ENCODE measurements around the gene ZNF438. TPM values are rescaled to one million over a fixed set of nuclear protein-coding genes. Genes with fewer than 3 reads are reported as not detected.

Gene ZNF438
- total RNA-seq, 2 donors from 2014 or later, result 1.5 to 10.1 TPM

GRCh38 chr10:30831426-30831825 lies 200.2 kb downstream of the ZNF438 start:
- intact Hi-C loops (cut with DNase I), result no loop called here
- H3K27ac ChIP-seq, result no peak overlapping the region
- peaks cover 3% of the 10 kb centered on the region for H3K27me3 ChIP-seq (replicated peaks; ENCODE audit: insufficient read depth)

DNA sequence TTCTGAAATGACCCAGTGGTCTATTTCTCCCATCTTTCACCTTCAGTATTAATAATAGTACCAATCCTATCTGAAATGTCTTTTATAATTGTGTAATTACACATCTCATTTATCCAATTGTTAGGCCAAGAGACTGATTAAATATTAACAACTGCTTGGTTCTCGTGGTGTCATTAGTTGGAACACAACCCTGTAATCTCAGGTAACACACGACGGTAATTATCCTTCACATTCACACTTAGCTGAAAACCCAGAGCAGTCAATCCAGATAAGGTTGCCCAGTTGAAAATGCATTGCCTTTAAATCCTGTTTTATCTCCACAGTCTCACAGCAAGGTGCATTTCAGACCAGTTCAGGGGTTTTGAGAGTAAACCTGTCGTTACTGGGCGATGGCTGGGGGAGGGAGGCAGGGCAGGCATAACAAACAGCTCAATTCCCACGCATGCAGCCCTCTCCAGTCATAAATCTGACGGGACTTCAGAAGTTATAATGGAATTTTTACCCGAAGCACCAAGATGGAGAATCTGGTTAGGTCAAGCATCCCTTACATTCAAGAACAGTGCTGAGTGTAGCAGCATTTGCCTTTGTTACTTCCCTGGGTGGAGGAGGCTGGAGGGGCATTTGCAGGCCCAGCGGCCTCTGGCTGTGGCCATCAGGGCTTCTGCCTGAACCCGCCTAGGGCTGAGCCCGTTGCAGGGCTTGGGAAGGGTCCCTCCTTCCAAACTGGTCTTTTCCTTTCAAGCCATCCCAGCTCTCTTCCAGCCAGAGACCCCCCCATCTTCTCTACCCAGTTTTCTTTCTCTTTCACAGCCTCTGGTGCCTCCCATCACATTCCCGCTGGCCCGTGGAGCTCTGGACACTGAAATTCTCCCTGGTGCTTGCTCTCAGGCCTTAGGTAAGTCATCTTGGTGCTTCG lies 201.1 kb downstream of the ZNF438 start:
- Histone ChIP-seq H3K27me3 (replicated peaks; ENCODE audit: insufficient read depth) (peaks cover 3% of the 10 kb centered on the region), H3K36me3 (no peaks in the 10 kb centered on the region), H3K9me3 (no peaks in the 10 kb centered on the region), H3K27ac (no peak overlapping the region), H3K4me3 (no peak overlapping the region), H3K4me1 (replicated peaks) (no peaks in the 10 kb centered on the region)
- intact Hi-C loops (cut with DNase I), result no loop called here
- no peak for DNase-seq (ENCODE audit: low spot score)
- WGBS, result 73% methylated on average over 14 of the region's 14 CpGs
- TF ChIP-seq POLR2A (IDR thresholded peaks at IDR 0.05) (no peak), POLR2AphosphoS5 (IDR thresholded peaks at IDR 0.05) (no peak), CTCF (IDR thresholded peaks at IDR 0.05) (no peak)

More at GRCh38 chr10:30831426-30831825, 200.2 kb downstream of the ZNF438 start:
- WGBS, result 59% methylated on average over 5 of the region's 5 CpGs
- Histone ChIP-seq H3K36me3 (no peaks in the 10 kb centered on the region), H3K4me1 (replicated peaks) (no peaks in the 10 kb centered on the region), H3K4me3 (no peak overlapping the region), H3K9me3 (no peaks in the 10 kb centered on the region)
- no peak for DNase-seq (ENCODE audit: low spot score)
- TF ChIP-seq CTCF (IDR thresholded peaks at IDR 0.05) (no peak), POLR2A (IDR thresholded peaks at IDR 0.05) (no peak), POLR2AphosphoS5 (IDR thresholded peaks at IDR 0.05) (no peak)

- TF ChIP-seq CTCF (IDR thresholded peaks at IDR 0.05) (no peak), POLR2A (IDR thresholded peaks at IDR 0.05) (no peak), POLR2AphosphoS5 (IDR thresholded peaks at IDR 0.05) (no peak)
- Histone ChIP-seq H3K27ac (no peak overlapping the region), H3K36me3 (no peaks in the 10 kb centered on the region), H3K4me1 (replicated peaks) (no peaks in the 10 kb centered on the region), H3K27me3 (replicated peaks; ENCODE audit: insufficient read depth) (peaks cover 3% of the 10 kb centered on the region), H3K9me3 (no peaks in the 10 kb centered on the region), H3K4me3 (no peak overlapping the region)
- WGBS, result 45% methylated on average over 3 of the region's 3 CpGs
- intact Hi-C loops (cut with DNase I), result no loop called here
- DNase-seq (ENCODE audit: low spot score), result no peak
Observed at GRCh38 chr10:30829901-30830300, 201.8 kb downstream of the ZNF438 start.

DNA sequence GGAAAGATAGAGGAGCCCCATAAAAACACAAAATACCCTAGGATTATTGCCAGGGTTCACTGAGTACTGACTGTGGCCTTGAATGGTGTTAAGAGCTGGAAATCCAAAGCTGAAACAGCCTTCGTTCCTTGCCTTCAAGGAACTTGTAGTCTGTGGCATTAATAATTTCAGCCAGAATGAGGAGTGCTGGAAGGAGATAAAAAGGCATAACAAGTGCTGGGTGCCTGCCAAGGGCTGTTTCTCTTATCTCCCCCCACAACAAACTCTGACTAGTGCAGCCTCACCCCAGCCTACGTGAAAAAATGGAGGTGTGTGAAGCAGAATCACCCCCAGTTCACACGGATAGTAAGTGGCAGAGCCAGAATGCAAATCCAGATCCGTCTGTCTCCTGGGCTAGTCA lies 203.0 kb downstream of the ZNF438 start:
- Histone ChIP-seq H3K9me3 (no peaks in the 10 kb centered on the region), H3K4me1 (replicated peaks) (no peaks in the 10 kb centered on the region), H3K4me3 (no peak overlapping the region), H3K27ac (no peak overlapping the region), H3K27me3 (replicated peaks; ENCODE audit: insufficient read depth) (peaks cover 3% of the 10 kb centered on the region), H3K36me3 (no peaks in the 10 kb centered on the region)
- no peak for TF ChIP-seq POLR2AphosphoS5 (IDR thresholded peaks at IDR 0.05)
- TF ChIP-seq POLR2A (IDR thresholded peaks at IDR 0.05), result no peak
- no peak for TF ChIP-seq CTCF (IDR thresholded peaks at IDR 0.05)
- DNase-seq (ENCODE audit: low spot score), result no peak
- intact Hi-C loops (cut with DNase I), result no loop called here
- 62% methylated on average over 4 of the region's 4 CpGs for WGBS

DNA sequence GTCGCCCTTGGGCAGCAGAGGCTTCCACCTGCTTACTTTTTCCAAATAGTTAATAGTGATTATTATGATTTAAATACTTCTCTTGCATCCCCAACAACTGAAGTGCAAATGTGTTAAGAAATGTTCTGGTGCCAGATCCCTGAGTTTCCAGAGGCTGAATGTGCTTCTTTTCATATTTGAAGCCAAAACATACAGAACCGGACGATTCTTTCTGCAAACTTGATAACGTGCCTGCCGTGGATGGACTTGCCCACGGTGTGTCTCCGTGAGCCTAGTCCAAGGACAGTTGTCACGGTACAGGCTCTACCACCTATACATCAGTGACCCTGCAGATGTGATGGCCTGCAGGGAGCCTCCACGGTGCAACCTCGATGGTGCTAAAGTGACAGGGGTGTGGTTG lies 203.5 kb downstream of the ZNF438 start:
- no peak for DNase-seq (ENCODE audit: low spot score)
- TF ChIP-seq POLR2AphosphoS5 (IDR thresholded peaks at IDR 0.05), result no peak
- no peak for TF ChIP-seq CTCF (IDR thresholded peaks at IDR 0.05)
- TF ChIP-seq POLR2A (IDR thresholded peaks at IDR 0.05), result no peak
- intact Hi-C loops (cut with DNase I), result no loop called here
- Histone ChIP-seq H3K4me3 (no peak overlapping the region), H3K9me3 (no peaks in the 10 kb centered on the region), H3K27ac (no peak overlapping the region), H3K36me3 (no peaks in the 10 kb centered on the region), H3K27me3 (replicated peaks; ENCODE audit: insufficient read depth) (peaks cover 3% of the 10 kb centered on the region), H3K4me1 (replicated peaks) (no peaks in the 10 kb centered on the region)
- 40% methylated on average over 10 of the region's 10 CpGs for WGBS

Data from prostate gland (tissue), 2 donors.